ENCODE results near the gene ADGRL4. TPM values are rescaled to one million over a fixed set of nuclear protein-coding genes. Genes with fewer than 3 reads are reported as not detected.

The ADGRL4 gene
- polyA plus RNA-seq, 1 donor (not counting 4 experiments of a cell fraction or from before 2014, with no cell fraction given), result not detected

DNA sequence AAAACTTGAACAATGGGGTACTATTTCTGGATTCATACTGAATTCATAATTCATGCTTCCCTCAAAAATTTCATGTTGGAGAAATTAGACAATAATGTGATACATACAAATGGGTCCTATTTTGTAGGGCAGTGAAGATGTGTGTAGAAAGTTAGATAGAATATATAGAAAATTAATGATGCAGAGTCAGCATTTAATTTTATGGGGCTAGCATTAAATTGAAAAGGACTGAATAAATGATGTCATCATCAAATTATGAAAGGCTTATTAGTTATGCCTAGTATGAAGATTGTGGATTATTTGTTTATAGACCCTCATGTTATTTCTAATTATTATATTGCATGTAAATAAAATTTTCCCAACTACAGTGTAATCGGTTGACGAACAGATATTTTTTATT, 119.1 kb downstream of the ADGRL4 start:
- H3K9ac ChIP-seq (ENCODE audit: control insufficient read depth, extremely low read depth, insufficient read depth, low read length), result no peak overlapping the region
- H3K4me2 ChIP-seq (ENCODE audit: control insufficient read depth, extremely low read depth, insufficient read depth, low read depth, low read length), result no peak overlapping the region
- no peak overlapping the region for H3K4me3 ChIP-seq (ENCODE audit: control insufficient read depth in 2 of 3, extremely low read depth in 1 of 3, insufficient read depth in 2 of 3, low read depth in 1 of 3, low read length in 3 of 3)
- H3K36me3 ChIP-seq (ENCODE audit: control insufficient read depth in 2 of 2, extremely low read depth in 1 of 2, insufficient read depth in 2 of 2, low read length in 2 of 2), result no peaks in the 10 kb centered on the region
- no peak overlapping the region for H2AFZ ChIP-seq (ENCODE audit: control insufficient read depth, low read length)
- no peak for TF ChIP-seq EZH2 (IDR thresholded peaks at IDR 0.05; ENCODE audit: low read length)
- TF ChIP-seq, protein P1, sequence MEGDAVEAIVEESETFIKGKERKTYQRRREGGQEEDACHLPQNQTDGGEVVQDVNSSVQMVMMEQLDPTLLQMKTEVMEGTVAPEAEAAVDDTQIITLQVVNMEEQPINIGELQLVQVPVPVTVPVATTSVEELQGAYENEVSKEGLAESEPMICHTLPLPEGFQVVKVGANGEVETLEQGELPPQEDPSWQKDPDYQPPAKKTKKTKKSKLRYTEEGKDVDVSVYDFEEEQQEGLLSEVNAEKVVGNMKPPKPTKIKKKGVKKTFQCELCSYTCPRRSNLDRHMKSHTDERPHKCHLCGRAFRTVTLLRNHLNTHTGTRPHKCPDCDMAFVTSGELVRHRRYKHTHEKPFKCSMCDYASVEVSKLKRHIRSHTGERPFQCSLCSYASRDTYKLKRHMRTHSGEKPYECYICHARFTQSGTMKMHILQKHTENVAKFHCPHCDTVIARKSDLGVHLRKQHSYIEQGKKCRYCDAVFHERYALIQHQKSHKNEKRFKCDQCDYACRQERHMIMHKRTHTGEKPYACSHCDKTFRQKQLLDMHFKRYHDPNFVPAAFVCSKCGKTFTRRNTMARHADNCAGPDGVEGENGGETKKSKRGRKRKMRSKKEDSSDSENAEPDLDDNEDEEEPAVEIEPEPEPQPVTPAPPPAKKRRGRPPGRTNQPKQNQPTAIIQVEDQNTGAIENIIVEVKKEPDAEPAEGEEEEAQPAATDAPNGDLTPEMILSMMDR (optimal IDR thresholded peaks at IDR 0.05 in 1 of 3, IDR thresholded peaks at IDR 0.05 in 1 of 3, conservative IDR thresholded peaks at IDR 0.05 in 1 of 3; ENCODE audit: extremely low read depth in 1 of 3, insufficient read depth in 2 of 3, low read length in 3 of 3), result no peak
- no peak for DNase-seq (ENCODE audit: low read depth, low spot score)
- dilution Hi-C loops (cut with MboI; ENCODE audit: extremely low pct_ligation_motif_present, low sequenced_read_pairs), result no loop called here
- H3K9me3 ChIP-seq (ENCODE audit: control insufficient read depth, low read depth, low read length), result no peaks in the 10 kb centered on the region
- no peak overlapping the region for H3K27ac ChIP-seq (ENCODE audit: control insufficient read depth, insufficient read depth, low read length)
- H3K9me1 ChIP-seq (ENCODE audit: control insufficient read depth, extremely low read depth, insufficient read depth, low read length), result no peaks in the 10 kb centered on the region
- H3K4me1 ChIP-seq (ENCODE audit: control insufficient read depth, extremely low read depth, insufficient read depth, low read length), result no peaks in the 10 kb centered on the region
- FAIRE-seq, result no peak
- no peaks in the 10 kb centered on the region for H4K20me1 ChIP-seq (ENCODE audit: control insufficient read depth, extremely low read depth, insufficient read depth, low read length)
- H3K79me2 ChIP-seq (ENCODE audit: control insufficient read depth, insufficient read depth, low read length), result no peaks in the 10 kb centered on the region
- no peaks in the 10 kb centered on the region for H3K27me3 ChIP-seq (ENCODE audit: control insufficient read depth, extremely low read depth, insufficient read depth, low read length)

DNA sequence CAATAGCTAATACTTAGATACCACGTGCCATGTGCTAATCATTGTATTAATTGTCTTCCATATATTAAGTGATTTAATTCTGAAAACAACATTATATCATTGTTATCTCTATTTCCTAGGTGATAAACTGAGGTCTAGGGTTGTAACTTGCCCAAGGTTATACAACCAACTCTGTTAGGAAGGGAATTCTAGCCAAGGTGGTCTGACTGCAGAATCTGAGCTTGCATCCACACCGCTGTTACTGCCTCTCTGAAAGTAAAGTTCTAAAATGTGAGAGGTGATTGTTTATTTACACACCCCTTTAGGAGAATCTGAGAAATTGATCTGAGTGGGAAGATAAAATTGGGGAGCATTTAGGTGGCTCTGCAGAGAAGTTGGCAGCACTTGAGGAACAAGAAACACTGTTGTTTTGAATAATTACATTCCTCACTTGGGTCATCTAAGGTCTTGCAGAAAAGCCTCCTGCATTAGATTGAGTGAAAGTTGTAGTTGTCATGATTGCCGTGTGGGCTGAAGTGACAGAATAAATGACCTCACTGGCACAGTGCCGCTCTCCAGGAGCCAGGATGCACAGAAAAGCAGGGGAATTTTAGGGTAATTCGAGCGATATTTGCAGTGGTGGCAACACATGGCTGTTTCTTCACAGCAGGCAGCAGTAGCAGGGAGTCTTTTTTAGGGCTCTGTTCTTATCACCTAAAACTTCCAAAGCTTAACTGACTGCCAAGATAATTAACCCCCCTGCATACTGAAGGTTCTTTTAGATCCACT, 121.7 kb downstream of the ADGRL4 start:
- Histone ChIP-seq H3K27ac (ENCODE audit: control insufficient read depth, insufficient read depth, low read length) (no peak overlapping the region), H3K4me3 (ENCODE audit: control insufficient read depth in 2 of 3, extremely low read depth in 1 of 3, insufficient read depth in 2 of 3, low read depth in 1 of 3, low read length in 3 of 3) (no peak overlapping the region), H3K4me2 (ENCODE audit: control insufficient read depth, extremely low read depth, insufficient read depth, low read depth, low read length) (no peak overlapping the region), H3K36me3 (ENCODE audit: control insufficient read depth in 2 of 2, extremely low read depth in 1 of 2, insufficient read depth in 2 of 2, low read length in 2 of 2) (no peaks in the 10 kb centered on the region), H3K9me3 (ENCODE audit: control insufficient read depth, low read depth, low read length) (no peaks in the 10 kb centered on the region), H4K20me1 (ENCODE audit: control insufficient read depth, extremely low read depth, insufficient read depth, low read length) (no peaks in the 10 kb centered on the region), H3K4me1 (ENCODE audit: control insufficient read depth, extremely low read depth, insufficient read depth, low read length) (no peaks in the 10 kb centered on the region), H2AFZ (ENCODE audit: control insufficient read depth, low read length) (peak overlapping the region; percentile 39), H3K9ac (ENCODE audit: control insufficient read depth, extremely low read depth, insufficient read depth, low read length) (no peak overlapping the region), H3K9me1 (ENCODE audit: control insufficient read depth, extremely low read depth, insufficient read depth, low read length) (no peaks in the 10 kb centered on the region), H3K27me3 (ENCODE audit: control insufficient read depth, extremely low read depth, insufficient read depth, low read length) (no peaks in the 10 kb centered on the region), H3K79me2 (ENCODE audit: control insufficient read depth, insufficient read depth, low read length) (no peaks in the 10 kb centered on the region)
- DNase-seq (ENCODE audit: low read depth, low spot score), result no peak
- dilution Hi-C loops (cut with MboI; ENCODE audit: extremely low pct_ligation_motif_present, low sequenced_read_pairs), result no loop called here
- no peak for FAIRE-seq
- no peak for TF ChIP-seq EZH2 (IDR thresholded peaks at IDR 0.05; ENCODE audit: low read length)
- TF ChIP-seq, protein P1 (optimal IDR thresholded peaks at IDR 0.05 in 1 of 3, IDR thresholded peaks at IDR 0.05 in 1 of 3, conservative IDR thresholded peaks at IDR 0.05 in 1 of 3; ENCODE audit: extremely low read depth in 1 of 3, insufficient read depth in 2 of 3, low read length in 3 of 3), result no peak
